ENCODE results near the gene PARP15. TPM values are rescaled to one million over a fixed set of nuclear protein-coding genes. Genes with fewer than 3 reads are reported as not detected.
A peak's percentile ranks its signal among the peaks of the same experiment; 100 is the strongest.
"Not testable (repeated sequence)": the region's sequence is repeated elsewhere in the genome, so short reads cannot be mapped to it uniquely, and the experiment has no call there.

PARP15 gene
- total RNA-seq, 1 experiment from 2014 or later = not detected

- DNase-seq (ENCODE audit: unreplicated experiment) = peak; percentile 22
- H3K36me3 Mint-ChIP-seq (ENCODE audit: insufficient read depth, unreplicated experiment) = no peaks in the 10 kb centered on the region
- POLR2A ChIA-PET = no interaction called here
- intact Hi-C loops (cut with micrococcal nuclease) = no loop called here
- BruUV-seq (replicated peaks) = no TSS peak
- H3K9me3 Mint-ChIP-seq (ENCODE audit: unreplicated experiment) = no peaks in the 10 kb centered on the region
- peaks cover 12% of the 10 kb centered on the region for H3K27me3 Mint-ChIP-seq (ENCODE audit: insufficient read depth, unreplicated experiment)
- TF ChIP-seq CTCF (IDR thresholded peaks at IDR 0.05; ENCODE audit: unreplicated experiment) = no peak
- no peaks in the 10 kb centered on the region for H3K4me1 Mint-ChIP-seq (ENCODE audit: insufficient read depth, unreplicated experiment)
- H3K27ac Mint-ChIP-seq (ENCODE audit: low read depth, unreplicated experiment) = no peak overlapping the region
- CTCF ChIA-PET = interaction anchor here (0.7 to 1.1 kb wide), 3 partner anchors 15 to 76 kb away, joined by 3 to 4 read pairs (median 3); no protein-coding TSS in a partner anchor
- no peak overlapping the region for H3K4me3 Mint-ChIP-seq (ENCODE audit: unreplicated experiment)
These were observed 59.2 kb downstream of the PARP15 start for GRCh38 chr3:122636697-122637096.

- H3K36me3 Mint-ChIP-seq (ENCODE audit: insufficient read depth, unreplicated experiment) = no peaks in the 10 kb centered on the region
- no peak overlapping the region for H3K27ac Mint-ChIP-seq (ENCODE audit: low read depth, unreplicated experiment)
- H3K9me3 Mint-ChIP-seq (ENCODE audit: unreplicated experiment) = no peaks in the 10 kb centered on the region
- DNase-seq (ENCODE audit: unreplicated experiment) = no peak
- BruUV-seq (replicated peaks) = no TSS peak
- H3K4me1 Mint-ChIP-seq (ENCODE audit: insufficient read depth, unreplicated experiment) = no peaks in the 10 kb centered on the region
- POLR2A ChIA-PET = interaction anchor here (0.6 to 0.8 kb wide), 2 partner anchors 13 to 15 kb away, joined by 3 to 4 read pairs; no protein-coding TSS in a partner anchor
- H3K27me3 Mint-ChIP-seq (ENCODE audit: insufficient read depth, unreplicated experiment) = no peaks in the 10 kb centered on the region
- CTCF ChIA-PET = interaction anchor here (0.7 to 1.5 kb wide), 2 partner anchors 12 to 38 kb away, joined by 3 to 4 read pairs; no protein-coding TSS in a partner anchor
- TF ChIP-seq CTCF (IDR thresholded peaks at IDR 0.05; ENCODE audit: unreplicated experiment) = no peak
- H3K4me3 Mint-ChIP-seq (ENCODE audit: unreplicated experiment) = no peak overlapping the region
- intact Hi-C loops (cut with micrococcal nuclease) = no loop called here
These were observed 63.1 kb downstream of the PARP15 start for GRCh38 chr3:122640437-122640999.

- H3K36me3 Mint-ChIP-seq (ENCODE audit: insufficient read depth, unreplicated experiment) = no peaks in the 10 kb centered on the region
- ChIA-PET POLR2A (interaction anchor here (0.9 kb wide), 1 partner anchor 33 kb away, joined by 3 read pairs; no protein-coding TSS in a partner anchor), CTCF (no interaction called here)
- H3K4me1 Mint-ChIP-seq (ENCODE audit: insufficient read depth, unreplicated experiment) = no peaks in the 10 kb centered on the region
- no peaks in the 10 kb centered on the region for H3K27me3 Mint-ChIP-seq (ENCODE audit: insufficient read depth, unreplicated experiment)
- H3K9me3 Mint-ChIP-seq (ENCODE audit: unreplicated experiment) = no peaks in the 10 kb centered on the region
- no peak overlapping the region for H3K4me3 Mint-ChIP-seq (ENCODE audit: unreplicated experiment)
- intact Hi-C loops (cut with micrococcal nuclease) = no loop called here
- BruUV-seq (replicated peaks) = no TSS peak
- DNase-seq (ENCODE audit: unreplicated experiment) = no peak
- no peak overlapping the region for H3K27ac Mint-ChIP-seq (ENCODE audit: low read depth, unreplicated experiment)
- TF ChIP-seq CTCF (IDR thresholded peaks at IDR 0.05; ENCODE audit: unreplicated experiment) = no peak
These were observed 65.5 kb downstream of the PARP15 start for GRCh38 chr3:122642935-122643334.

- TF ChIP-seq CTCF (IDR thresholded peaks at IDR 0.05; ENCODE audit: unreplicated experiment) = no peak
- no peaks in the 10 kb centered on the region for H3K36me3 Mint-ChIP-seq (ENCODE audit: insufficient read depth, unreplicated experiment)
- CTCF ChIA-PET = interaction anchor here (0.6 to 1.8 kb wide), 4 partner anchors 23 to 101 kb away, joined by 3 to 6 read pairs (median 4); no protein-coding TSS in a partner anchor
- H3K27me3 Mint-ChIP-seq (ENCODE audit: insufficient read depth, unreplicated experiment) = no peaks in the 10 kb centered on the region
- intact Hi-C loops (cut with micrococcal nuclease) = no loop called here
- H3K9me3 Mint-ChIP-seq (ENCODE audit: unreplicated experiment) = no peaks in the 10 kb centered on the region
- H3K4me1 Mint-ChIP-seq (ENCODE audit: insufficient read depth, unreplicated experiment) = no peaks in the 10 kb centered on the region
- H3K27ac Mint-ChIP-seq (ENCODE audit: low read depth, unreplicated experiment) = no peak overlapping the region
- BruUV-seq (replicated peaks) = no TSS peak
- H3K4me3 Mint-ChIP-seq (ENCODE audit: unreplicated experiment) = no peak overlapping the region
- POLR2A ChIA-PET = interaction anchor here (1.3 kb wide), 1 partner anchor 26 kb away, joined by 3 read pairs; no protein-coding TSS in a partner anchor
- DNase-seq (ENCODE audit: unreplicated experiment) = no peak
These were observed 68.9 kb downstream of the PARP15 start for GRCh38 chr3:122646146-122646988.

- H3K27me3 Mint-ChIP-seq (ENCODE audit: insufficient read depth, unreplicated experiment) = peaks cover 32% of the 10 kb centered on the region
- H3K27ac Mint-ChIP-seq (ENCODE audit: low read depth, unreplicated experiment); H3K4me1 Mint-ChIP-seq (ENCODE audit: insufficient read depth, unreplicated experiment); H3K4me3 Mint-ChIP-seq (ENCODE audit: unreplicated experiment); POLR2A ChIA-PET; BruUV-seq (replicated peaks); H3K36me3 Mint-ChIP-seq (ENCODE audit: insufficient read depth, unreplicated experiment); DNase-seq (ENCODE audit: unreplicated experiment); intact Hi-C loops (cut with micrococcal nuclease); H3K9me3 Mint-ChIP-seq (ENCODE audit: unreplicated experiment): not testable (repeated sequence)
- CTCF ChIA-PET = interaction anchor here (0.6 kb wide), 1 partner anchor 44 kb away, joined by 4 read pairs; no protein-coding TSS in a partner anchor
These were observed 73.9 kb downstream of the PARP15 start for GRCh38 chr3:122651233-122651907.

- H3K4me1 Mint-ChIP-seq (ENCODE audit: insufficient read depth, unreplicated experiment); intact Hi-C loops (cut with micrococcal nuclease); H3K4me3 Mint-ChIP-seq (ENCODE audit: unreplicated experiment); BruUV-seq (replicated peaks); CTCF ChIA-PET; POLR2A ChIA-PET; H3K36me3 Mint-ChIP-seq (ENCODE audit: insufficient read depth, unreplicated experiment); H3K9me3 Mint-ChIP-seq (ENCODE audit: unreplicated experiment); H3K27ac Mint-ChIP-seq (ENCODE audit: low read depth, unreplicated experiment); DNase-seq (ENCODE audit: unreplicated experiment): not testable (repeated sequence)
- peaks cover 32% of the 10 kb centered on the region for H3K27me3 Mint-ChIP-seq (ENCODE audit: insufficient read depth, unreplicated experiment)
These were observed 74.5 kb downstream of the PARP15 start for GRCh38 chr3:122651962-122652361.
